ENCODE results near the gene ARHGDIA.

Gene ARHGDIA

GRCh38 chr17:81851423-81851822, 19.7 kb downstream of the ARHGDIA start:
- TF ChIP-seq CTCF (IDR thresholded peaks at IDR 0.05; ENCODE audit: poor library complexity, severe bottlenecking) = no peak
- no peaks in the 10 kb centered on the region for H3K27me3 ChIP-seq (ENCODE audit: insufficient read depth, poor library complexity, severe bottlenecking)
- H3K4me3 ChIP-seq (ENCODE audit: severe bottlenecking) = no peak overlapping the region
- peaks cover 100% of the 10 kb centered on the region for H3K36me3 ChIP-seq (ENCODE audit: low read depth)
- DNase-seq (ENCODE audit: low spot score) = no peak
- H3K9me3 ChIP-seq (ENCODE audit: severe bottlenecking) = no peaks in the 10 kb centered on the region
- no peak for ATAC-seq (ENCODE audit: low read depth)
- H3K4me1 ChIP-seq (ENCODE audit: insufficient read depth, poor library complexity, severe bottlenecking) = no peaks in the 10 kb centered on the region
- no peak overlapping the region for H3K27ac ChIP-seq (ENCODE audit: poor library complexity, severe bottlenecking)

DNA sequence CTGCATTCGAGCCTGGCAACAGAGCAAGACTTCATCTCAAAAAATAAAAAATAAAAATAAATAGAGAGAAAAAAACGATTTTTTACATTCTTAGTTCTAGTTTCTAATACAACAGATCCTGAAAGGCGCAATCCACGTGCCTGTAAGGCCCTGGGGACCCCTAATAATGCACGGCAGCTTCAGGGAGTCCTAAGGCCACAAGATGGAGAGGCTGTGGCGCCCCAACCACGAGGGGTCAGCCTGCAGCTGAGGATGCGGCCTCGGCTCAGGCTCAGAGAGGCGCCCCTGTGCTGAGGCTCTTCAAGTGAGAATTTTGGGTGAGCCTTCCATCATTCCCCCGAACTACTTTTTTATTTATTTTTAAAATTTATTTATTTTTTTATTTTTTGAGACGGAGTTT, 21.7 kb downstream of the ARHGDIA start:
- Histone ChIP-seq H3K9me3 (ENCODE audit: severe bottlenecking) (no peaks in the 10 kb centered on the region), H3K4me1 (ENCODE audit: insufficient read depth, poor library complexity, severe bottlenecking) (no peaks in the 10 kb centered on the region), H3K27ac (ENCODE audit: poor library complexity, severe bottlenecking) (no peak overlapping the region), H3K27me3 (ENCODE audit: insufficient read depth, poor library complexity, severe bottlenecking) (no peaks in the 10 kb centered on the region), H3K36me3 (ENCODE audit: low read depth) (peaks cover 100% of the 10 kb centered on the region), H3K4me3 (ENCODE audit: severe bottlenecking) (no peak overlapping the region)
- no peak for TF ChIP-seq CTCF (IDR thresholded peaks at IDR 0.05; ENCODE audit: poor library complexity, severe bottlenecking)
- ATAC-seq (ENCODE audit: low read depth) (no peak), DNase-seq (ENCODE audit: low spot score) (no peak)

GRCh38 chr17:81846743-81847689, 24.1 kb downstream of the ARHGDIA start:
- Histone ChIP-seq H3K36me3 (ENCODE audit: low read depth) (peaks cover 97% of the 10 kb centered on the region), H3K27ac (ENCODE audit: poor library complexity, severe bottlenecking) (no peak overlapping the region)
- no peak for ATAC-seq (ENCODE audit: low read depth)

DNA sequence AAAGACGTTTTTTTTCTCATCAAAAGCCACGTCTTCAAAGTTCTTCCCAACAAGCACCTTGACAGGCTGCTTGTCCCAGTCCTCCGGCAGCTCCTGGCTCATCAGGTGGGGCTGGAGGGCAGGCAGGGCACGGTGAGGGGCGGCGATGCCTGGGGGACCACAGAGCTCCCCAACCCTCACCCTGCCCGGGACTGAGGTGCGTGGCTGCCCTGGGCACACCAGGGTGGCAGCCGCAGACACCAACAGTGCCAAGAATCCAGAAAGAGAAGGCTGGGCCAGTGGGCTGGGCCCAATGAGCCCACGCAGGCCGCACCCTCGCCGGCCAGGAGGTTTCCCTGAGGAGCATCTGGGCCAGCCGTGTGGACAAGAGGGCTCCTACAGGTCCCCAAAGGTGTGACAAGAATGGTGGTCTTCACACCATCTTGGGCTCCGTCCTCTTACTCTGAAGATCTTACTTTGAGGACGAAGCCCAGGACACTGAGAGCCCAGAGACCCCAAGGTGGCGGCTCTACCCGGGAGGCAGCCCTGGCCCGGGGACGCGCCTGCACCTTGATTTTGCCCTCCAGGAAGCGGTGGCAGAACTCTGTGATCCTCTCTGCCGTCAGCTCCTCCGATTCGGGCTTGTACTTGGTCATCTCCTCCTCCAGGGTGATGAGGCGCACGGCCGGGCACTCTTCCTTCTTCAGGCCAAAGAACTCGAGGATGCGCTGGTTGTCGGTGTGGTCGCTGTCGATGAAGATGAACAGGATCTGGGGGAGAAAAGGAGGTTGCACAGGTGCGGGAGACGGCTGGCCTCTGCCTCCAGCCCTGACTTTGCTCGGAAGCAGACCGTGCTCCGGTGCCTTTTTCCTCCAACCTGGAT, 25.0 kb downstream of the ARHGDIA start:
- Histone ChIP-seq H3K27ac (ENCODE audit: poor library complexity, severe bottlenecking) (no peak overlapping the region), H3K27me3 (ENCODE audit: insufficient read depth, poor library complexity, severe bottlenecking) (no peaks in the 10 kb centered on the region), H3K4me1 (ENCODE audit: insufficient read depth, poor library complexity, severe bottlenecking) (peaks cover 11% of the 10 kb centered on the region), H3K4me3 (ENCODE audit: severe bottlenecking) (no peak overlapping the region), H3K9me3 (ENCODE audit: severe bottlenecking) (no peaks in the 10 kb centered on the region), H3K36me3 (ENCODE audit: low read depth) (peaks cover 88% of the 10 kb centered on the region)
- TF ChIP-seq CTCF (IDR thresholded peaks at IDR 0.05; ENCODE audit: poor library complexity, severe bottlenecking) = no peak
- ATAC-seq (ENCODE audit: low read depth) (no peak), DNase-seq (ENCODE audit: low spot score) (peak; percentile 71)

More at GRCh38 chr17:81846743-81847689, 24.1 kb downstream of the ARHGDIA start:
- no peak overlapping the region for H3K4me3 ChIP-seq (ENCODE audit: severe bottlenecking)
- no peaks in the 10 kb centered on the region for H3K9me3 ChIP-seq (ENCODE audit: severe bottlenecking)
- TF ChIP-seq CTCF (IDR thresholded peaks at IDR 0.05; ENCODE audit: poor library complexity, severe bottlenecking) = no peak
- DNase-seq (ENCODE audit: low spot score) = no peak
- H3K4me1 ChIP-seq (ENCODE audit: insufficient read depth, poor library complexity, severe bottlenecking) = peaks cover 2% of the 10 kb centered on the region
- no peaks in the 10 kb centered on the region for H3K27me3 ChIP-seq (ENCODE audit: insufficient read depth, poor library complexity, severe bottlenecking)

Data from RWPE2 (cell line).